Activated CD8-positive, alpha-beta memory T cell treated with anti-CD3 and anti-CD28 coated beads, Interleukin-2, amount 10 ng/mL, durations not matched to agents 7 days and 5 days (primary cell): Measurements from ENCODE around the gene CELA2A. TPM values are rescaled to one million over a fixed set of nuclear protein-coding genes. Genes with fewer than 3 reads are reported as not detected.
"Not testable (repeated sequence)": the region's sequence is repeated elsewhere in the genome, so short reads cannot be mapped to it uniquely, and the experiment has no call there.

Experiments used
- ATAC-seq: fragments of 150-1000 bp; cut with Tn5 transposase; one replicate; pipeline ENCODE4 v1.10.0; 2021; ENCODE audit warnings: moderate library complexity
- CTCF ChIA-PET: fragments of 350-600 bp; sonication (Branson Sonifier 250); formaldehyde crosslinking; loops from one replicate; lab custom pipeline; 2021; ENCODE audit warnings: antibody characterized with exemption; lab: Charles Lee
- DNase-seq: peaks from one replicate; pipeline ENCODE4 v3.0.0-alpha.2; 2020
- H3K27ac Mint-ChIP-seq: one replicate; pipeline ENCODE4 v1.8.0; 2021; ENCODE audit warnings: mild to moderate bottlenecking, mixed read lengths
- H3K27me3 Mint-ChIP-seq: one replicate; pipeline ENCODE4 v1.8.0; 2021; ENCODE audit warnings: mixed read lengths
- H3K36me3 Mint-ChIP-seq: one replicate; pipeline ENCODE4 v1.8.0; 2021; ENCODE audit warnings: mild to moderate bottlenecking, mixed read lengths
- H3K4me1 Mint-ChIP-seq: one replicate; pipeline ENCODE4 v1.8.0; 2021; ENCODE audit warnings: mixed read lengths
- H3K4me3 Mint-ChIP-seq: one replicate; pipeline ENCODE4 v1.8.0; 2021; ENCODE audit warnings: mild to moderate bottlenecking, moderate library complexity, mixed read lengths
- H3K9me3 Mint-ChIP-seq: one replicate; pipeline ENCODE4 v1.8.0; 2022; ENCODE audit warnings: low read depth, mixed read lengths
- total RNA-seq, 2 experiments: library from RNA; stranded (reverse); gene quantifications; one replicate each; pipeline ENCODE4 v1.2.3, GENCODE V29; 2021

Gene CELA2A
- total RNA-seq, 2 experiments from 2014 or later, result not detected

DNA sequence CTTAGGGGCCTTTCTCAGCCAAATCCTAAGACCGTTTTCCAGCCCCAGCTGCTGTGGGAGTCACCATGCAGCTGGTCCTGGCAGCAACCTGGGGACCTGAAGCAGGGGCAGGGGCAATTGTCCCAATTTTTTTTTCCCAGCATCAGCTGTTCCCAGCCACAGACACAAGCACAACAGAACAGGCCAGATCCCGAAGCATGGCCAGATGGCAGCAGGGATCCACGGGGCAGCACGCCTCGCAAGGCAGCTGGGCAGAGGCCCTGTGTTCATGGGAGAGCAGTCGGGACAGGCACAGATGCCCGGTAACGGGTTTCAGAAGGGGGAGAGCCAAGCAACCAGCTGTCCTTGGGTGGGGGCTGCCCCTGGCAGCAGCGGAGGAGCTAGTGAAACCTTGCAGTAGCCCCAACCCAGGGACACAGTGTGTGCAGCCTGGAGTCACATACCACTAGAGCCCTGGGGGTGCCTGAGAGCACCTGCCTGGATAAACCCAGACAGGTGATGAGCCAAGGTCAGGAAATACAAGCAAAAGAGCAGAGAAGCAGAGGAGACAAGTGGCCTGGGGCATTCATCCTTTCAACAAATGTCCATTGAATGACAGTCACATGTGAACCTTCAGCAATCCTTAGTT lies 13.4 kb downstream of the CELA2A start:
- H3K4me3 Mint-ChIP-seq, CTCF ChIA-PET, H3K4me1 Mint-ChIP-seq, H3K9me3 Mint-ChIP-seq, DNase-seq, H3K36me3 Mint-ChIP-seq, ATAC-seq, H3K27me3 Mint-ChIP-seq, H3K27ac Mint-ChIP-seq: not testable (repeated sequence)

DNA sequence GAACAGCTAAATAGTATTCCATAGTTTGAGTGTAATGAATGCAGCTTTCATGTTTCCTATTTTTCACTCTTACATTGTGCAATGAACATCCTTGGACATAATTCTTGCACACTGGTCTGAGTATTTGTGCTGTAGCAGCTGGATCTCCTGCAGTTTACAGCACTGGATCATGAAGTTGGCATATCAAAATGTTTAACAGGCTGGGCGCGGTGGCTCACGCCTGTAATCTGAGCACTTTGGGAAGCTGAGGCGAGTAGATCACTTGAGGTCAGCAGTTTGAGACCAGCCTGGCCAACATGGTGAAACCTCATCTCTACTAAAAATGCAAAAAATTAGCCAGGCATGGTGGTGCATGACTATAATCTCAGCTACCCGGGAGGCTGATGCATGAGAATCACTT lies 14.5 kb downstream of the CELA2A start:
- H3K9me3 Mint-ChIP-seq, DNase-seq, H3K4me3 Mint-ChIP-seq, H3K4me1 Mint-ChIP-seq, H3K27ac Mint-ChIP-seq, H3K27me3 Mint-ChIP-seq, CTCF ChIA-PET, ATAC-seq, H3K36me3 Mint-ChIP-seq: not testable (repeated sequence)

DNA sequence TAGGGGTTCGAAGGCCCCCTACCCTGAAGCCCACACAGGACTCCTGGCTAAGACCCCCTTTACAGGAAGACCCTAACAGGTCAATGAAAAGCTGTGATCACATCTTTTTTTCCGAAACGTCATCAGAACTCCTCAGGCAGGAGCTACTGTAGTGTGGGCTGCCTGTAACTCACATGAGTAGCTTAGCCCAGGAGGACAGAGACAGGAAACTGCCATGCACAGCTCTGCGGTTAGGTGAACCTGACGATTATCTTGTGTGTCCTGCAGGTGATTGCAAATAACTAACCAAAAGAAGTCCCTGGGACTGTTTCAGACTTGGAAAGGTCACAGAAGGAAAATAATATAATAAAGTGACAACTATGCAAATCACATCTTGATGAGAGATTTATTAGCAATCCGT lies 15.2 kb downstream of the CELA2A start:
- H3K4me3 Mint-ChIP-seq, H3K27me3 Mint-ChIP-seq, H3K36me3 Mint-ChIP-seq, CTCF ChIA-PET, H3K9me3 Mint-ChIP-seq, H3K27ac Mint-ChIP-seq, ATAC-seq, H3K4me1 Mint-ChIP-seq, DNase-seq: not testable (repeated sequence)

GRCh38 chr1:15472587-15472986 lies 16.1 kb downstream of the CELA2A start:
- ATAC-seq (no peak), DNase-seq (no peak)
- no peaks in the 10 kb centered on the region for H3K9me3 Mint-ChIP-seq
- no peak overlapping the region for H3K27ac Mint-ChIP-seq
- H3K4me3 Mint-ChIP-seq, result no peak overlapping the region
- no peaks in the 10 kb centered on the region for H3K36me3 Mint-ChIP-seq
- CTCF ChIA-PET, result no interaction called here
- H3K27me3 Mint-ChIP-seq, result peaks cover 5% of the 10 kb centered on the region
- H3K4me1 Mint-ChIP-seq, result no peaks in the 10 kb centered on the region

- H3K27me3 Mint-ChIP-seq, result no peaks in the 10 kb centered on the region
- ATAC-seq (no peak), DNase-seq (no peak)
- no peaks in the 10 kb centered on the region for H3K36me3 Mint-ChIP-seq
- no peak within 1 kb of the TSS for H3K4me3 Mint-ChIP-seq
- H3K27ac Mint-ChIP-seq, result no peak within 1 kb of the TSS
- H3K4me1 Mint-ChIP-seq, result no peaks in the 10 kb centered on the region
- CTCF ChIA-PET, result no interaction called here
- no peaks in the 10 kb centered on the region for H3K9me3 Mint-ChIP-seq
Measured at GRCh38 chr1:15475752-15476314, 19.3 kb downstream of the CELA2A start, which contains the start of gene CELA2B. TSS of gene CELA2B (plus strand) at chr1:15476104. CDS start at chr1:15476126, 22 bp downstream.

DNA sequence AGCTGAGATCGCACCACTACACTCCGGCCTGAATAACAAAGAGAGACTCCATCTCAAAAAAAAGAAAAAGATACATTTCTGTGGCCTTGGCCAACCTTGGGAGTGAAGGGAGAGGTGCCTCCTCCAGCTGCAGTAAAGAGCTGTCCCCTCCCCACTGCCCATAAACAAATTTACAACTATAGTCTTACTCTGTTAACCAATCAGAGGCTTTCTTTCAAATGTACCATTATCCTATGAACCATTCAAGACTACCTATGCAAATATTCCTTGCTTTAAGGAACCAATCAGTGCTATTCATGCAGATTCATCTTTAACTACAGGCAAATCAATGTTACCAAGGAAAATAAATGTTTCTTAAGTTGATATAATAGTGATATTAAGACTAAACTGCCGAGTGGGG lies 20.4 kb downstream of the CELA2A start:
- H3K27ac Mint-ChIP-seq, result no peak overlapping the region
- CTCF ChIA-PET, result no interaction called here
- no peaks in the 10 kb centered on the region for H3K9me3 Mint-ChIP-seq
- no peaks in the 10 kb centered on the region for H3K4me1 Mint-ChIP-seq
- no peak for DNase-seq
- no peaks in the 10 kb centered on the region for H3K36me3 Mint-ChIP-seq
- no peaks in the 10 kb centered on the region for H3K27me3 Mint-ChIP-seq
- no peak overlapping the region for H3K4me3 Mint-ChIP-seq
- ATAC-seq, result no peak

DNA sequence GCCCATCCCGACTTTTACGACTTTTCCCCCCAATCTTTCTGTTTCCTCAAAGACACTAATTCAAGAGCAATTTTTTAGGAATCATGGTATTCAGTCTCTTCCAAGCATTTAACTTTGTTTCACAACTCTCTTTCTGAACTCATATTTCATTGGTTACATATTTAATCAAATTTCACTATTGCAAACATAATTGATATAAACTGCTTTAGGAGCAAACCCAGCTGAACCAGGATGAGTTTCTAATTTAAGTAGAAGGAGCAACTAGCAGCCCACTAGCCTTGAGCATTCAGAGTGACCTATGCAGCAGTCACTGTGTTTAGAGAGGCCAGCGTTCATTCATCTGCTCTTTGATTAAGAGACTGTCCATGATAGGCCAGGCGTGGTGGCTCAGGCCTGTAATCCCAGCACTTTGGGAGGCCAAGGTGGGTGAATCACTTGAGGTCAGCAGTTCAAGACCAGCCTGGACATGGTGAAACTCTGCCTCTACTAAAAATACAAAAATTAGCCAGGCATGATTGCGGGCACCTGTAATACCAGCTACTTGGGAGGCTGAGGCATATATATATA lies 21.2 kb downstream of the CELA2A start:
- no peaks in the 10 kb centered on the region for H3K27me3 Mint-ChIP-seq
- ATAC-seq (no peak), DNase-seq (no peak)
- no peaks in the 10 kb centered on the region for H3K36me3 Mint-ChIP-seq
- no peak overlapping the region for H3K4me3 Mint-ChIP-seq
- no peaks in the 10 kb centered on the region for H3K4me1 Mint-ChIP-seq
- H3K9me3 Mint-ChIP-seq, result no peaks in the 10 kb centered on the region
- no peak overlapping the region for H3K27ac Mint-ChIP-seq
- CTCF ChIA-PET, result no interaction called here

DNA sequence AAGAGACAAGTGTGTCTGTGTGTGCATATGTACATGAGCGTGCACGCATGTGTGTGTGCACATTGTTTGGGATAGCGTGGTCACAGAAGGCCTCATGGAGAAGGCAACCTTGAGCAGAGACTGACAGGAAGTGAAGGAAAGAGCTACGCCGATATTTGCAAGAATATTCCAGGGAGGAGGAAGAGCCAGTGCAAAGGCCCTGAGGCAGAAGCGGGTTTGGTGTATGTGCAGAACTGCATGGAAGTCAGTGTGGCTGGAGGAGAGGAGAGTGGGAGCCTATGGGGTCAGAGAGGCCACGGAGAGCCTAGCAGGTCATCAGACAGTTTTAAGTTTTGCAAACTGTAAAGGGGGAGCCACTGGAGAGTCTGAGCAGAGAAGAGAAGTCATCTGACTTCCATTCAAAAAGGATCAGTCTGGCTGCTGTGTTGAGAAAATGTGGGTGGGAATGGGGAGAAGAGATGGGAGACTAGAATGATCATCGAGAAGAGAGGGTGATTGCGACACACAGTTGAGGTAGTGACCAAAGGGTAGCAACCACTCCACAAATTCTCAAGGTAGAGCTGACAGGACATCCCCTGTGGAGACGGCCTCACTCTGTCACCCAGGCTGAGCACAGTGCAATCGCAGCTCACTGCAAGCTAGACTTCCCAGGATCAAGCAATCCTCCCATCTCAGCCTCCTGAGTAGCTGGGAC lies 23.3 kb downstream of the CELA2A start:
- Mint-ChIP-seq H3K4me3 (no peak overlapping the region), H3K27me3 (no peaks in the 10 kb centered on the region), H3K9me3 (no peaks in the 10 kb centered on the region), H3K4me1 (peaks cover 1% of the 10 kb centered on the region), H3K36me3 (no peaks in the 10 kb centered on the region), H3K27ac (no peak overlapping the region)
- CTCF ChIA-PET, result interaction anchor here (1.0 kb wide), 1 partner anchor 12 kb away, joined by 3 read pairs; no protein-coding TSS in a partner anchor
- no peak for ATAC-seq
- DNase-seq, result no peak

GRCh38 chr1:15482455-15482854 lies 25.9 kb downstream of the CELA2A start:
- H3K4me3 Mint-ChIP-seq, CTCF ChIA-PET, DNase-seq, H3K27ac Mint-ChIP-seq, H3K36me3 Mint-ChIP-seq, H3K27me3 Mint-ChIP-seq, H3K4me1 Mint-ChIP-seq, ATAC-seq, H3K9me3 Mint-ChIP-seq: not testable (repeated sequence)

DNA sequence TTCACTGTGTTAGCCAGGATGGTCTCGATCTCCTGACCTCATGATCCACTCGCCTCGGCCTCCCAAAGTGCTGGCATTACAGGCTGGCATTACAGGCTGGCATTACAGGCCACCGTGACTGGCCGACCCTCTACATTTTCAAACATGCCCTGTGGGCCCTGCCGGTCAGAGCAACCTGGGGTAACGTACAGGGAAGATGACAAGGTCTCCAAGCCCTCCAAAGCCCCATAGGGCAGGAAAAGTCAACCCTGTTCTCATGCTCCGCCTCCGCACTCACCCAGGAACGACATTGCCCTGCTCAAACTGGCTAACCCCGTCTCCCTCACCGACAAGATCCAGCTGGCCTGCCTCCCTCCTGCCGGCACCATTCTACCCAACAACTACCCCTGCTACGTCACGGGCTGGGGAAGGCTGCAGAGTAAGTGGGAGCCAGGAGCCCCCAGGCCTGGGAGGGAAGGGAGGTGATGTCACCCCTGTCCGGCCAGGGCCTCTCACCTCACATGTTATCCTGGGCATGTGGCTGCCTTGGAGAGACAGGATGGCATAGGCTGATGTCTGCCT lies 26.5 kb downstream of the CELA2A start:
- ATAC-seq, H3K4me3 Mint-ChIP-seq, H3K9me3 Mint-ChIP-seq, CTCF ChIA-PET, DNase-seq, H3K36me3 Mint-ChIP-seq, H3K27me3 Mint-ChIP-seq, H3K27ac Mint-ChIP-seq, H3K4me1 Mint-ChIP-seq: not testable (repeated sequence)

- peaks cover 4% of the 10 kb centered on the region for H3K36me3 Mint-ChIP-seq
- no peak overlapping the region for H3K4me3 Mint-ChIP-seq
- H3K27ac Mint-ChIP-seq, result no peak overlapping the region
- CTCF ChIA-PET, result no interaction called here
- peaks cover 4% of the 10 kb centered on the region for H3K4me1 Mint-ChIP-seq
- DNase-seq (no peak), ATAC-seq (no peak)
- H3K9me3 Mint-ChIP-seq, result no peaks in the 10 kb centered on the region
- no peaks in the 10 kb centered on the region for H3K27me3 Mint-ChIP-seq
Measured at GRCh38 chr1:15483971-15484370, 27.4 kb downstream of the CELA2A start.

DNA sequence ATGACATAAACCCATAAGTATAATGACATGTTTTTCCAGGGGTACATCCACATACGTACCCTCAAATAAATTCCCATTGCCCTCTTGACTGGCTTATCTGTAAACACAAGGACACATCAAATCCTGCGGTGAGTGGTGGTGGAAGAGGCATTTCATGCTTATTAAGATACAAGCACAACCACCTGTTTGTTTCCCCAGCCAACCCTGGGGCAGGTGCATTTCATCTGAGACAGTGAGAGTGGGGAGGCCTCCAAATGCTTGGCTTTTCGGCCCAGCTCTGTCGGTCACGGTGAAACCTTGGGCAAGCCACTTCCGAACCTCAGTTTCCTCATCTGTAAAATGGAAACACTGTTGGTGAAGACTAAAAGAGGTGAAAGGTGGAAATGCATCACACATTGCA lies 27.9 kb downstream of the CELA2A start:
- H3K27ac Mint-ChIP-seq, H3K27me3 Mint-ChIP-seq, H3K4me1 Mint-ChIP-seq, H3K9me3 Mint-ChIP-seq, H3K4me3 Mint-ChIP-seq, DNase-seq, CTCF ChIA-PET, H3K36me3 Mint-ChIP-seq, ATAC-seq: not testable (repeated sequence)

- Mint-ChIP-seq H3K27me3 (no peaks in the 10 kb centered on the region), H3K4me3 (no peak overlapping the region), H3K36me3 (peaks cover 9% of the 10 kb centered on the region), H3K9me3 (no peaks in the 10 kb centered on the region), H3K27ac (no peak overlapping the region), H3K4me1 (peaks cover 8% of the 10 kb centered on the region)
- ATAC-seq, result no peak
- CTCF ChIA-PET, result no interaction called here
- DNase-seq, result no peak
Measured at GRCh38 chr1:15485636-15486035, 29.1 kb downstream of the CELA2A start.
